HepG2 (cell line): Measurements from ENCODE around the gene ADRA2B. TPM values are rescaled to one million over a fixed set of nuclear protein-coding genes. Genes with fewer than 3 reads are reported as not detected.

Experiments used
- ATAC-seq: fragments of 200-7000 bp; cut with Tn5 transposase; 3 replicates; pipeline ENCODE4 v1.9.1; 2020; ENCODE audit warnings: mild to moderate bottlenecking, moderate library complexity
- BruUV-seq: library from RNA; stranded (reverse); fragments of 400-500 nt; replicated peaks from 2 replicates; lab custom pipeline; 2021; lab: Mats Ljungman, UMichigan
- CTCF ChIA-PET: fragments of 300-600 bp; formaldehyde crosslinking; extraction: SDS; loops from one replicate; lab custom pipeline; 2021; ENCODE audit warnings: low total read pairs, inconsistent platforms, low intra/inter-chr PET ratio; lab: Yijun Ruan, JAX
- POLR2A ChIA-PET: fragments of 350-600 bp; sonication (Branson Sonifier 250); formaldehyde crosslinking; loops from one replicate; lab custom pipeline; 2020; ENCODE audit warnings: antibody characterized with exemption, inconsistent platforms; lab: Yijun Ruan, JAX
- DNase-seq: peaks from one replicate; pipeline ENCODE4 v3.0.0-alpha.2; 2015; ENCODE audit warnings: low spot score
- FAIRE-seq: peaks from 3 replicates; lab custom pipeline; 2011; peaks lifted over from hg19 to GRCh38; lab: Jason Lieb, UNC
- H2AFZ ChIP-seq: one replicate; pipeline ENCODE4 v1.6.1; 2011; ENCODE audit warnings: low read length, inconsistent platforms
- H3K27ac ChIP-seq: fragments of 300-600 bp; 3 replicates; pipeline ENCODE4 v1.8.0; 2011; ENCODE audit warnings: mixed run types, mild to moderate bottlenecking, mixed read lengths, low read length, inconsistent platforms; ENCODE audit not compliant: insufficient read depth; ENCODE audit errors: extremely low read length
- H3K27me3 ChIP-seq, 2 experiments: fragments of 200-600 bp in 1 of 2; 2 replicates in 1 of 2; 3 replicates in 1 of 2; pipeline versions ENCODE4 v1.6.0 to v1.8.0; 2011; ENCODE audit warnings: low read length in 2 of 2, mild to moderate bottlenecking in 2 of 2, moderate library complexity in 2 of 2, inconsistent platforms in 1 of 2; ENCODE audit not compliant: insufficient read depth in 2 of 2, control insufficient read depth in 1 of 2
- H3K36me3 ChIP-seq, 2 experiments: fragments of 200-600 bp in 1 of 2; replicated peaks in 1 of 2; 2 replicates in 1 of 2; 3 replicates in 1 of 2; pipeline versions ENCODE4 v1.5.1 to v1.8.0; 2011; ENCODE audit warnings: low read length in 2 of 2, inconsistent platforms in 1 of 2; ENCODE audit not compliant: insufficient read depth in 2 of 2, control insufficient read depth in 1 of 2
- H3K4me1 ChIP-seq: 2 replicates; pipeline ENCODE4 v1.5.1; 2012; ENCODE audit warnings: low read length, inconsistent platforms; ENCODE audit not compliant: insufficient read depth
- H3K4me2 ChIP-seq: 2 replicates; pipeline ENCODE4 v1.6.0; 2011; ENCODE audit warnings: low read depth, low read length, inconsistent platforms
- H3K4me3 ChIP-seq, 3 experiments: fragments of 200-600 bp in 1 of 3; sonication (generic), shearing (Covaris generic) in 1 of 3; replicated peaks in 1 of 3; 2 replicates each; pipeline ENCODE4 v1.5.1; 2011 to 2016; ENCODE audit warnings: low read length in 3 of 3, inconsistent platforms in 2 of 3, low read depth in 2 of 3, mild to moderate bottlenecking in 2 of 3, control low read depth in 1 of 3, mixed read lengths in 1 of 3; ENCODE audit not compliant: insufficient read depth in 1 of 3
- H3K79me2 ChIP-seq: one replicate; pipeline ENCODE4 v1.6.1; 2011; ENCODE audit warnings: low read length, inconsistent platforms; ENCODE audit not compliant: insufficient read depth
- H3K9ac ChIP-seq: 2 replicates; pipeline ENCODE4 v1.6.0; 2011; ENCODE audit warnings: mild to moderate bottlenecking, low read depth, low read length, inconsistent platforms; ENCODE audit not compliant: insufficient read depth
- H3K9me3 ChIP-seq: 2 replicates; pipeline ENCODE4 v1.5.1; 2012; ENCODE audit warnings: mild to moderate bottlenecking, low read length
- H4K20me1 ChIP-seq: 2 replicates; pipeline ENCODE4 v1.6.0; 2011; ENCODE audit warnings: inconsistent platforms, mild to moderate bottlenecking, low read length, moderate library complexity; ENCODE audit not compliant: insufficient read depth
- BRF2 ChIP-seq: sonication (generic); formaldehyde crosslinking; IDR thresholded peaks from 2 replicates; pipeline ENCODE4 v1.8.1; 2022; ENCODE audit warnings: mild to moderate bottlenecking, missing genetic modification reagents
- HNRNPH1 ChIP-seq: fragments of 200-400 bp; formaldehyde crosslinking; optimal IDR thresholded peaks from 2 replicates; pipeline ENCODE3; 2017; ENCODE audit warnings: mild to moderate bottlenecking, low read depth, low read length
- KLF11 ChIP-seq: IDR thresholded peaks from 2 replicates; pipeline ENCODE4 v1.6.1; 2016; ENCODE audit warnings: missing compliant biosample characterization
- SMYD3 ChIP-seq: sonication (generic); formaldehyde crosslinking; IDR thresholded peaks from 2 replicates; pipeline ENCODE4 v1.8.1; 2023; ENCODE audit warnings: mild to moderate bottlenecking, missing genetic modification reagents
- U2AF1 ChIP-seq: fragments of 200-400 bp; formaldehyde crosslinking; optimal IDR thresholded peaks from 2 replicates; pipeline ENCODE3; 2017; ENCODE audit warnings: mild to moderate bottlenecking, low read depth, low read length
- ZFX ChIP-seq: sonication (generic); formaldehyde crosslinking; IDR thresholded peaks from 2 replicates; pipeline ENCODE4 v1.4.0; 2020; ENCODE audit warnings: mild to moderate bottlenecking, low read depth, missing genetic modification reagents, moderate library complexity
- ZNF34 ChIP-seq: sonication (generic); formaldehyde crosslinking; IDR thresholded peaks from 2 replicates; pipeline ENCODE4 v1.4.0; 2020; ENCODE audit warnings: mild to moderate bottlenecking, missing genetic modification reagents, borderline replicate concordance
- ZNF550 ChIP-seq: sonication (generic); formaldehyde crosslinking; IDR thresholded peaks from 2 replicates; pipeline ENCODE4 v1.4.0; 2020; ENCODE audit warnings: mild to moderate bottlenecking, missing genetic modification reagents, borderline replicate concordance
- ZNF652 ChIP-seq: IDR thresholded peaks from 2 replicates; pipeline ENCODE4 v1.6.1; 2016; ENCODE audit warnings: low read depth, borderline replicate concordance
- ZNF768 ChIP-seq: sonication (generic); formaldehyde crosslinking; IDR thresholded peaks from 2 replicates; pipeline ENCODE4 v1.4.0; 2020; ENCODE audit warnings: missing genetic modification reagents
- WGBS: methylation state at CpG from one replicate; pipeline ENCODE4 v1.1.6; 2017; ENCODE audit warnings: low lambda C conversion rate; 5-methylcytosine and 5-hydroxymethylcytosine counted together
- in situ Hi-C: cut with HindIII; loops from 2 replicates; pipeline ENCODE4 v1.10.0; 2017; ENCODE audit warnings: low pct_unique_long_range_greater_than_20kb; ENCODE audit not compliant: extremely low pct_ligation_motif_present
- intact Hi-C: fragments of 100-400 bp; cut with micrococcal nuclease; formaldehyde crosslinking; loops from one replicate; pipeline ENCODE4 v1.10.0; 2022; ENCODE audit not compliant: unreplicated experiment
- polyA plus RNA-seq, 8 experiments: library from polyadenylated mRNA; depleted of rRNA in 3 of 8; stranded (reverse) in 7 of 8; unstranded in 1 of 8; fragments of >200 nt; fragmentation: Illumina TruSeq in 4 of 8; extraction: Trizol in 4 of 8; gene quantifications; 2 replicates each; pipeline versions ENCODE4 v1.2.1 to v1.2.3, GENCODE V29; 2011 to 2016; ENCODE audit warnings: low read depth in 4 of 8, missing spikeins in 1 of 8, mixed read lengths in 1 of 8; ENCODE audit not compliant: insufficient read depth in 1 of 8
- total RNA-seq, 5 experiments: library from RNA; depleted of rRNA; stranded (reverse); fragments of >200 nt; fragmentation: Illumina TruSeq; extraction: Trizol; gene quantifications; 2 replicates each; pipeline ENCODE4 v1.2.3, GENCODE V29; 2016; ENCODE audit warnings: low read depth in 1 of 5

Gene ADRA2B
- total and polyA plus RNA-seq, 2 of the 13 experiments (the other 11 are each of a cell fraction or from before 2014, with no cell fraction given), result not detected

- Histone ChIP-seq H2AFZ (no peak overlapping the region), H3K4me1 (peaks cover 30% of the 10 kb centered on the region), H3K9ac (no peak overlapping the region), H3K27ac (no peak overlapping the region), H3K4me2 (peak overlapping the region; percentile 67), H3K4me3 (peak overlapping the region in 1 of 3 experiments; percentile 48; a peak in 1 of 6 replicates), H3K9me3 (no peaks in the 10 kb centered on the region), H3K79me2 (no peaks in the 10 kb centered on the region), H3K27me3 (peaks cover 5 to 6% of the 10 kb centered on the region in 2 experiments; a peak in 2 of 5 replicates), H4K20me1 (no peaks in the 10 kb centered on the region), H3K36me3 (no peaks in the 10 kb centered on the region)
- FAIRE-seq (no peak), DNase-seq (no peak), ATAC-seq (peak; percentile 35)
- ChIA-PET POLR2A (no interaction called here), CTCF (interaction anchor here (1.2 kb wide), 1 partner anchor 10 kb away, joined by 3 read pairs; no protein-coding TSS in a partner anchor)
- WGBS, result 5% methylated on average over 3 of the region's 5 CpGs
- intact Hi-C loops, result no loop called here
- in situ Hi-C loops, result loop anchor here (25.0 kb wide), 2 partner anchors 96 to 271 kb away; no protein-coding TSS in a partner anchor
- no TSS peak for BruUV-seq
- peak; percentile 39; the same call in 1 of the 2 replicates for TF ChIP-seq ZNF768 (CRISPR knock-in tag)
- 0 out of 2 replicates have a peak, but pooled peaks have one; percentile 39 for TF ChIP-seq BRF2 (CRISPR knock-in tag)
- TF ChIP-seq ZFX (CRISPR knock-in tag), result 0 out of 2 replicates have a peak, but pooled peaks have one; percentile 14
- no peak for TF ChIP-seq ZNF34 (CRISPR knock-in tag)
- no peak for TF ChIP-seq U2AF1
- peak; percentile 89 for TF ChIP-seq ZNF652
- TF ChIP-seq KLF11 (CRISPR knock-in tag), result no peak
- 0 out of 2 replicates have a peak, but pooled peaks have one; percentile 65 for TF ChIP-seq ZNF550 (CRISPR knock-in tag)
- TF ChIP-seq SMYD3 (CRISPR knock-in tag), result 0 out of 2 replicates have a peak, but pooled peaks have one; percentile 25
- TF ChIP-seq HNRNPH1, result no peak
These were observed 8.2 kb downstream of the ADRA2B start for GRCh38 chr2:96108151-96108540.
